ENCODE results near the gene NDUFB8. TPM values are rescaled to one million over a fixed set of nuclear protein-coding genes. Genes with fewer than 3 reads are reported as not detected.

Gene NDUFB8
- total and polyA plus RNA-seq, 10 of the 15 experiments (the other 5 are each of a cell fraction or from before 2014, with no cell fraction given): 180 to 572 (median 382) TPM

DNA sequence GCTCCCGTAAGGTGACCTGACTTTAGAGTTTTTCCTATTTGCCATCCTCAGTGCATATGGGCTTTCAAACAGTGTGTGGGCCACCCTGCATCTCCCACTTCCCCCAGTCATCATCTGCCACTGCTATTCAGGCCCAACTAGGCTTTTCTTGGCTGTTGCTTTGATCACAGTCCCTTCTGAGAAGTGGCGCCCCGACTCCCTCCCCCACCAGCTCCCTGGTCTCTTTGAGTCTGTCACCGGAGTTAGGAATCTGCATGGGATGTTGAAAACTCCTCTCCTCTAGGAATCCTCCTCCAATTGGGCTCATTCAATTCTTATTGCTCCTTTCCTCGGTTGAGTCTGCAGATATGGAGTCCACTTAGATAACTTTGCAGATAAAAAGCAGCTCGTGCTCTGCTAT, 38.2 kb upstream of the NDUFB8 start (continued):
- TF ChIP-seq BCL11A (IDR thresholded peaks at IDR 0.05; ENCODE audit: low read depth, low read length): no peak
- TF ChIP-seq ZSCAN29 (IDR thresholded peaks at IDR 0.05): no peak
- TF ChIP-seq MYC (IDR thresholded peaks at IDR 0.05; ENCODE audit: insufficient read depth, insufficient read length, insufficient replicate concordance, low read length, severe bottlenecking): no peak

DNA sequence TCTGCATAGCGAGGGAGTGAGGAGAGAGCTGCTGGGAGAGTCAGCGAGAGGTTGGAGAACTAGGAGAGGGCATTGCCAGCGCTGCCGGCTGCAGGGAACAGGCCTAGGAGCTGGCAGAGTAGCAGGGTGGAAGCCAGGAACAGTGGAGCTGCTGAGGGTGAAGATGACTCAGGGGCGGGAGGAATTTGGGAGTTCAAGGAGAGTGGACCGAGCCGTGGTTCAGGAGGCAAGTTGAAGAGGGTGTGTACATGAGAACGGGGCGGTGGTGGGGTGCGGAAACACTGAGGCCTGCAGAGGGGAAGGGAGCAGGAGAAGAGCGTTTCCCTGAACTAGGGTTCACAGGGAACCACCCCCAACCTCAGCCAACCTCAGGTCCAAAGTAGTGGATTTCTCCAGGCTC, 37.6 kb upstream of the NDUFB8 start:
- no peaks in the 10 kb centered on the region for H3K36me3 ChIP-seq (ENCODE audit: control insufficient read depth in 2 of 2, insufficient read depth in 2 of 2, low read length in 1 of 2)
- intact Hi-C loops (cut with micrococcal nuclease; ENCODE audit: unreplicated experiment) (no loop called here), in situ Hi-C loops (cut with MboI) (no loop called here)
- no TSS peak for BruUV-seq (replicated peaks)
- no peak for TF ChIP-seq ZNF217 (IDR thresholded peaks at IDR 0.05)
- TF ChIP-seq RB1 (IDR thresholded peaks at IDR 0.05; ENCODE audit: borderline replicate concordance): no peak
- no peak for TF ChIP-seq RAD51 (IDR thresholded peaks at IDR 0.05)
- TF ChIP-seq CBX3 (IDR thresholded peaks at IDR 0.05; ENCODE audit: borderline replicate concordance, low read depth): no peak
- no peak for TF ChIP-seq CHD4 (IDR thresholded peaks at IDR 0.05)
- TF ChIP-seq TCF7 (IDR thresholded peaks at IDR 0.05; ENCODE audit: borderline replicate concordance): no peak
- TF ChIP-seq IRF5 (IDR thresholded peaks at IDR 0.05; ENCODE audit: borderline replicate concordance): no peak
- no peak for TF ChIP-seq E2F4 (IDR thresholded peaks at IDR 0.05; ENCODE audit: low read depth, low read length)
- TF ChIP-seq KLF5 (IDR thresholded peaks at IDR 0.05; ENCODE audit: partially characterized antibody): no peak
- TF ChIP-seq ZSCAN29 (IDR thresholded peaks at IDR 0.05): no peak
- no peak for TF ChIP-seq EED (IDR thresholded peaks at IDR 0.05; ENCODE audit: low read depth)
- TF ChIP-seq NFYA (IDR thresholded peaks at IDR 0.05; ENCODE audit: borderline replicate concordance, low read depth, low read length): no peak
- no peak for TF ChIP-seq YY1 (IDR thresholded peaks at IDR 0.05; ENCODE audit: low read depth, low read length)
- no peak for TF ChIP-seq E2F8 (IDR thresholded peaks at IDR 0.05; ENCODE audit: low read depth, partially characterized antibody)
- no peak for TF ChIP-seq ZNF274 (IDR thresholded peaks at IDR 0.05; ENCODE audit: insufficient read depth, insufficient read length)
- ATAC-seq (no peak), DNase-seq (ENCODE audit: low read depth, low spot score) (no peak), FAIRE-seq (no peak)
- CTCF ChIA-PET: no interaction called here
- SMC1A ChIA-PET (ENCODE audit: uncharacterized antibody, unreplicated experiment): no interaction called here
- no peak overlapping the region for H3K27ac ChIP-seq (ENCODE audit: control insufficient read depth, insufficient read depth)
- no peaks in the 10 kb centered on the region for H3K4me1 ChIP-seq (ENCODE audit: control insufficient read depth, insufficient read depth, low read length)
- no peaks in the 10 kb centered on the region for H4K20me1 ChIP-seq (ENCODE audit: control insufficient read depth, insufficient read depth)
- no peak overlapping the region for H3K9ac ChIP-seq (ENCODE audit: control insufficient read depth, insufficient read depth, low read length)
- H3K4me3 ChIP-seq: no peak overlapping the region
- H3K9me3 ChIP-seq (replicated peaks; ENCODE audit: control insufficient read depth, insufficient read depth, low read length): no peaks in the 10 kb centered on the region
- POLR2A ChIA-PET: no interaction called here
- RAD21 ChIA-PET (ENCODE audit: unreplicated experiment): no interaction called here
- H3K79me2 ChIP-seq (ENCODE audit: control insufficient read depth, insufficient read depth, low read length): no peaks in the 10 kb centered on the region
- H3K4me2 ChIP-seq (ENCODE audit: control insufficient read depth, insufficient read depth): no peak overlapping the region
- H2AFZ ChIP-seq (ENCODE audit: control insufficient read depth, low read depth, low read length): no peak overlapping the region
- WGBS (ENCODE audit: insufficient coverage, insufficient replicate concordance, low lambda C conversion rate, missing lambda C conversion rate): 16% methylated on average over 10 of the region's 11 CpGs
- H3K27me3 ChIP-seq (replicated peaks in 1 of 2; ENCODE audit: control insufficient read depth in 2 of 2, insufficient read depth in 2 of 2, low read length in 1 of 2): peaks cover 7% of the 10 kb centered on the region in 2 experiments; a peak in 3 of 4 replicates

All from GM12878 (cell line).